Measurements from ENCODE around the gene BMP10. TPM values are rescaled to one million over a fixed set of nuclear protein-coding genes. Genes with fewer than 3 reads are reported as not detected.
A peak's percentile ranks its signal among the peaks of the same experiment; 100 is the strongest.

The BMP10 gene
- total RNA-seq, 2 donors from 2014 or later: not detected

DNA sequence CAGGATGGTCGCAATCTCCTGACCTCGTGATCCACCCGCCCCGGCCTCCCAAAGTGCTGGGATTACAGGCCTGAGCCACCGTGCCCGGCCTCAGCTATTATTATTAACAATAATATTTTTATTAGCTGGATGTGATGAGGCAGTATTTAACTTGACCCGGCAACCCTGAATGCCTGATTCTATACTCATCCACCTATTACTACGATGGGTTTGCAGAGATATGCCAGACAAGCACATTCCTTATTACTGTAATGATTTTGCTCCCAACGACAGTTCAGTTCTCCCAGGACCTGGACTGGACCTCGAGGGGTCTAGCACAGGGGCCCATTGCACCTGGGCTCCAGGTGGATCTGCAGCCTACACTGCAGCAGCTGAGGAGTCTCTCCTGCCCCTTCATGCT lies 32.6 kb downstream of the BMP10 start:
- WGBS, 2 experiments (ENCODE audit: insufficient coverage in 1 of 2, insufficient read length in 1 of 2): 91 to 95% methylated on average over 2 to 8 of the region's 10 CpGs

DNA sequence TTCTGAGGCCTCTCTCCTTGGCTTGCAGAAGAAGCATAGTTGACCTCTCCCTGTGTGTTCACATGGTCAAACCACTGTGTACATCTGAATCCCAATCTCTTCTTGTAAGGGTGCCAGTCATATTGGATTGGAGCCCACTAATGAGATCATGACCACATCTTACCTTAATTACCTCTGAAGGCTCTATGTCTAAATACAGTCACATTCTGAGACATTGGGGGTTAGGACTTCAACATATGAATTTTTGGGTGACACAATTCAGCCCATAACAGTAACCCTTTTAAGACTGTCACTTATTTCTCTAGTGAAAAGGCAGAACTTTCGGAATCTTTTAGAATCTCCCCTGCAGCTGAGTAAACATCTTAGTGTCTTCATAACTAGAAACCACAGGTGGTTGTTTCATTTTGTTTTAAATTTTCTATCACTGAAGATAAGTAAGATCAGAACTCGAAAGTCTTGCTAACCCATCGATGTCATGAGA lies 33.3 kb downstream of the BMP10 start:
- no peaks in the 10 kb centered on the region for H3K27me3 ChIP-seq (ENCODE audit: control insufficient read depth, insufficient read depth, low read length, poor library complexity, severe bottlenecking)
- DNase-seq: no peak
- no peak overlapping the region for H3K9ac ChIP-seq (ENCODE audit: extremely low read depth, low read length, poor library complexity, severe bottlenecking)
- Mint-ChIP-seq H3K4me3 (no peak overlapping the region), H3K27me3 (ENCODE audit: insufficient read depth) (no peaks in the 10 kb centered on the region), H3K27ac (no peak overlapping the region), H3K9me3 (peaks cover 18% of the 10 kb centered on the region), H3K36me3 (ENCODE audit: low read depth) (peaks cover 1% of the 10 kb centered on the region), H3K4me1 (no peaks in the 10 kb centered on the region)
- H3K27ac ChIP-seq (ENCODE audit: low read depth, low read length): no peak overlapping the region
- no peaks in the 10 kb centered on the region for H3K36me3 ChIP-seq (ENCODE audit: control insufficient read depth, insufficient read depth, low read length)
- TF ChIP-seq, protein P1, sequence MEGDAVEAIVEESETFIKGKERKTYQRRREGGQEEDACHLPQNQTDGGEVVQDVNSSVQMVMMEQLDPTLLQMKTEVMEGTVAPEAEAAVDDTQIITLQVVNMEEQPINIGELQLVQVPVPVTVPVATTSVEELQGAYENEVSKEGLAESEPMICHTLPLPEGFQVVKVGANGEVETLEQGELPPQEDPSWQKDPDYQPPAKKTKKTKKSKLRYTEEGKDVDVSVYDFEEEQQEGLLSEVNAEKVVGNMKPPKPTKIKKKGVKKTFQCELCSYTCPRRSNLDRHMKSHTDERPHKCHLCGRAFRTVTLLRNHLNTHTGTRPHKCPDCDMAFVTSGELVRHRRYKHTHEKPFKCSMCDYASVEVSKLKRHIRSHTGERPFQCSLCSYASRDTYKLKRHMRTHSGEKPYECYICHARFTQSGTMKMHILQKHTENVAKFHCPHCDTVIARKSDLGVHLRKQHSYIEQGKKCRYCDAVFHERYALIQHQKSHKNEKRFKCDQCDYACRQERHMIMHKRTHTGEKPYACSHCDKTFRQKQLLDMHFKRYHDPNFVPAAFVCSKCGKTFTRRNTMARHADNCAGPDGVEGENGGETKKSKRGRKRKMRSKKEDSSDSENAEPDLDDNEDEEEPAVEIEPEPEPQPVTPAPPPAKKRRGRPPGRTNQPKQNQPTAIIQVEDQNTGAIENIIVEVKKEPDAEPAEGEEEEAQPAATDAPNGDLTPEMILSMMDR (conservative IDR thresholded peaks at IDR 0.05): no peak
- no peak overlapping the region for H3K4me3 ChIP-seq (ENCODE audit: low read length)
- H3K9me3 ChIP-seq (ENCODE audit: control insufficient read depth, low read length): peaks cover 6% of the 10 kb centered on the region
- 42 to 61% methylated on average over 2 to 3 of the region's 3 CpGs for WGBS, 2 experiments (ENCODE audit: insufficient coverage in 1 of 2, insufficient read length in 1 of 2)
- H3K4me1 ChIP-seq (ENCODE audit: control insufficient read depth, insufficient read depth, low read length): no peaks in the 10 kb centered on the region

More for the DNA sequence above, 32.6 kb downstream of the BMP10 start:
- H3K9me3 ChIP-seq (ENCODE audit: control insufficient read depth, low read length): peaks cover 6% of the 10 kb centered on the region
- H3K27me3 ChIP-seq (ENCODE audit: control insufficient read depth, insufficient read depth, low read length, poor library complexity, severe bottlenecking): no peaks in the 10 kb centered on the region
- H3K4me1 Mint-ChIP-seq: no peaks in the 10 kb centered on the region
- no peak overlapping the region for H3K4me3 ChIP-seq (ENCODE audit: low read length)
- H3K27me3 Mint-ChIP-seq (ENCODE audit: insufficient read depth): peaks cover 1% of the 10 kb centered on the region
- H3K9ac ChIP-seq (ENCODE audit: extremely low read depth, low read length, poor library complexity, severe bottlenecking): no peak overlapping the region
- peaks cover 1% of the 10 kb centered on the region for H3K36me3 Mint-ChIP-seq (ENCODE audit: low read depth)
- no peaks in the 10 kb centered on the region for H3K4me1 ChIP-seq (ENCODE audit: control insufficient read depth, insufficient read depth, low read length)
- H3K27ac ChIP-seq (ENCODE audit: low read depth, low read length): no peak overlapping the region
- peaks cover 18% of the 10 kb centered on the region for H3K9me3 Mint-ChIP-seq
- no peak overlapping the region for H3K27ac Mint-ChIP-seq
- no peak overlapping the region for H3K4me3 Mint-ChIP-seq
- DNase-seq: no peak
- no peaks in the 10 kb centered on the region for H3K36me3 ChIP-seq (ENCODE audit: control insufficient read depth, insufficient read depth, low read length)
- TF ChIP-seq, protein P1 (conservative IDR thresholded peaks at IDR 0.05): no peak

- WGBS, 2 experiments (ENCODE audit: insufficient coverage in 1 of 2, insufficient read length in 1 of 2): 71 to 73% methylated on average over 10 to 15 of the region's 15 CpGs
- TF ChIP-seq, protein P1 (conservative IDR thresholded peaks at IDR 0.05): peak; percentile 90
- DNase-seq: peak; percentile 92
Measured at GRCh38 chr2:68837164-68837860, 33.9 kb downstream of the BMP10 start.

More at GRCh38 chr2:68837164-68837860, 33.9 kb downstream of the BMP10 start:
- H3K4me3 Mint-ChIP-seq: no peak overlapping the region
- H3K4me1 Mint-ChIP-seq: no peaks in the 10 kb centered on the region
- Histone ChIP-seq H3K27me3 (ENCODE audit: control insufficient read depth, insufficient read depth, low read length, poor library complexity, severe bottlenecking) (no peaks in the 10 kb centered on the region), H3K4me1 (ENCODE audit: control insufficient read depth, insufficient read depth, low read length) (no peaks in the 10 kb centered on the region), H3K9ac (ENCODE audit: extremely low read depth, low read length, poor library complexity, severe bottlenecking) (no peak overlapping the region), H3K36me3 (ENCODE audit: control insufficient read depth, insufficient read depth, low read length) (no peaks in the 10 kb centered on the region), H3K27ac (ENCODE audit: low read depth, low read length) (no peak overlapping the region), H3K4me3 (ENCODE audit: low read length) (no peak overlapping the region), H3K9me3 (ENCODE audit: control insufficient read depth, low read length) (peaks cover 6% of the 10 kb centered on the region)
- no peak overlapping the region for H3K27ac Mint-ChIP-seq
- peaks cover 1% of the 10 kb centered on the region for H3K36me3 Mint-ChIP-seq (ENCODE audit: low read depth)
- peaks cover 18% of the 10 kb centered on the region for H3K9me3 Mint-ChIP-seq
- H3K27me3 Mint-ChIP-seq (ENCODE audit: insufficient read depth): no peaks in the 10 kb centered on the region

All from endodermal cell (in vitro differentiated cells).